Skeletal muscle cell (primary cell): ENCODE results near the gene RIPK4.

Source experiments
- DNase-seq: peaks from one replicate; pipeline ENCODE4 v3.0.0-alpha.2; 2010; ENCODE audit warnings: low read depth
- H3K4me3 ChIP-seq: 2 replicates; pipeline ENCODE4 v1.5.1; 2011; ENCODE audit warnings: low read depth, mild to moderate bottlenecking, control low read depth, low read length, moderate library complexity

Gene RIPK4

GRCh38 chr21:41771625-41771945 lies 4.7 kb upstream of the RIPK4 start:
- no peak for DNase-seq
- H3K4me3 ChIP-seq: no peak overlapping the region

- no peak for DNase-seq
- no peak overlapping the region for H3K4me3 ChIP-seq
Measured at GRCh38 chr21:41770901-41771624, 4.2 kb upstream of the RIPK4 start.

GRCh38 chr21:41769933-41770332 lies 3.1 kb upstream of the RIPK4 start:
- H3K4me3 ChIP-seq: no peak overlapping the region
- no peak for DNase-seq

GRCh38 chr21:41769521-41769920 lies 2.7 kb upstream of the RIPK4 start:
- DNase-seq: no peak
- no peak overlapping the region for H3K4me3 ChIP-seq

GRCh38 chr21:41769111-41769510 lies 2.3 kb upstream of the RIPK4 start:
- no peak for DNase-seq
- H3K4me3 ChIP-seq: peak overlapping the region; percentile 40

GRCh38 chr21:41768437-41769042 lies 1.7 kb upstream of the RIPK4 start:
- H3K4me3 ChIP-seq: peak overlapping the region; percentile 40
- peak; percentile 43 for DNase-seq

GRCh38 chr21:41767606-41768436 lies 969 bp upstream of the RIPK4 start:
- DNase-seq: no peak
- peak overlapping the region; percentile 40 for H3K4me3 ChIP-seq

- H3K4me3 ChIP-seq: peak overlapping the region; percentile 46
- DNase-seq: no peak
Measured at GRCh38 chr21:41765973-41766882, 624 bp downstream of the RIPK4 start.

- DNase-seq: no peak
- H3K4me3 ChIP-seq: no peak overlapping the region
Measured at GRCh38 chr21:41765420-41765821, 1.4 kb downstream of the RIPK4 start.

- no peak for DNase-seq
- no peak overlapping the region for H3K4me3 ChIP-seq
Measured at GRCh38 chr21:41764558-41765419, 2.1 kb downstream of the RIPK4 start.

GRCh38 chr21:41763996-41764395 lies 2.9 kb downstream of the RIPK4 start:
- no peak overlapping the region for H3K4me3 ChIP-seq
- DNase-seq: no peak

- no peak for DNase-seq
- H3K4me3 ChIP-seq: no peak overlapping the region
Measured at GRCh38 chr21:41763398-41763931, 3.4 kb downstream of the RIPK4 start.

- H3K4me3 ChIP-seq: no peak overlapping the region
- DNase-seq: no peak
Measured at GRCh38 chr21:41762753-41763152, 4.1 kb downstream of the RIPK4 start.

GRCh38 chr21:41761934-41762635 lies 4.8 kb downstream of the RIPK4 start:
- H3K4me3 ChIP-seq: no peak overlapping the region
- no peak for DNase-seq

GRCh38 chr21:41761211-41761933 lies 5.5 kb downstream of the RIPK4 start:
- no peak for DNase-seq
- H3K4me3 ChIP-seq: no peak overlapping the region

GRCh38 chr21:41760411-41760810 lies 6.4 kb downstream of the RIPK4 start:
- H3K4me3 ChIP-seq: no peak overlapping the region
- no peak for DNase-seq

- H3K4me3 ChIP-seq: no peak overlapping the region
- DNase-seq: no peak
Measured at GRCh38 chr21:41759926-41760325, 6.9 kb downstream of the RIPK4 start.
